Neural progenitor cell (in vitro differentiated cells): Measurements from ENCODE around the gene CBLC. TPM values are rescaled to one million over a fixed set of nuclear protein-coding genes. Genes with fewer than 3 reads are reported as not detected.

Source experiments
- DNase-seq: peaks from one replicate; pipeline ENCODE4 v3.0.0-alpha.2; 2016; ENCODE audit warnings: low spot score
- H2AFZ ChIP-seq: fragments of 200-600 bp; sonication (generic); replicated peaks from 2 replicates; pipeline ENCODE4 v1.6.1; 2016; ENCODE audit warnings: antibody characterized with exemption
- H3F3A ChIP-seq: fragments of 200-600 bp; sonication (generic); 2 replicates; pipeline ENCODE4 v1.6.1; 2016; ENCODE audit warnings: antibody characterized with exemption, low read depth
- H3K27ac ChIP-seq: fragments of 200-600 bp; sonication (generic); 2 replicates; pipeline ENCODE4 v1.5.1; 2016; ENCODE audit warnings: mild to moderate bottlenecking
- H3K27me3 ChIP-seq: fragments of 200-600 bp; sonication (generic); 2 replicates; pipeline ENCODE4 v1.6.1; 2016; ENCODE audit warnings: mild to moderate bottlenecking, moderate library complexity
- H3K36me3 ChIP-seq: fragments of 200-600 bp; sonication (generic); 2 replicates; pipeline ENCODE4 v1.5.1; 2016
- H3K4me1 ChIP-seq: fragments of 200-600 bp; sonication (generic); 2 replicates; pipeline ENCODE4 v1.6.1; 2016; ENCODE audit warnings: mixed run types
- H3K4me2 ChIP-seq: fragments of 200-600 bp; sonication (generic); 2 replicates; pipeline ENCODE4 v1.6.1; 2016
- H3K4me3 ChIP-seq: fragments of 200-600 bp; sonication (generic); 2 replicates; pipeline ENCODE4 v1.5.1; 2016
- H3K79me2 ChIP-seq: fragments of 200-600 bp; sonication (generic); 2 replicates; pipeline ENCODE4 v1.6.1; 2016; ENCODE audit warnings: low read depth
- H3K9ac ChIP-seq: fragments of 200-600 bp; sonication (generic); 2 replicates; pipeline ENCODE4 v1.6.1; 2016
- H3K9me3 ChIP-seq: fragments of 200-600 bp; sonication (generic); 2 replicates; pipeline ENCODE4 v1.5.1; 2016; ENCODE audit warnings: low read depth
- H4K20me1 ChIP-seq: fragments of 200-600 bp; sonication (generic); 2 replicates; pipeline ENCODE4 v1.6.1; 2016; ENCODE audit warnings: low read depth
- H3K27ac Mint-ChIP-seq: 3 replicates; pipeline ENCODE4 v1.8.0; 2021; ENCODE audit warnings: mixed read lengths
- H3K27me3 Mint-ChIP-seq: 2 replicates; pipeline ENCODE4 v1.8.0; 2022; ENCODE audit warnings: low read depth, mild to moderate bottlenecking, inconsistent platforms, moderate library complexity, mixed read lengths; ENCODE audit not compliant: insufficient read depth
- H3K36me3 Mint-ChIP-seq: 3 replicates; pipeline ENCODE4 v1.8.0; 2021; ENCODE audit warnings: mixed read lengths
- H3K4me1 Mint-ChIP-seq: 3 replicates; pipeline ENCODE4 v1.8.0; 2021; ENCODE audit warnings: mixed read lengths
- H3K4me3 Mint-ChIP-seq: 3 replicates; pipeline ENCODE4 v1.8.0; 2021; ENCODE audit warnings: mild to moderate bottlenecking, moderate library complexity, mixed read lengths
- H3K9me3 Mint-ChIP-seq: 3 replicates; pipeline ENCODE4 v1.8.0; 2020; ENCODE audit warnings: mixed read lengths
- CTCF ChIP-seq: fragments of 200-600 bp; sonication (generic); IDR thresholded peaks from 2 replicates; pipeline ENCODE4 v1.5.1; 2017; ENCODE audit warnings: antibody characterized with exemption, mild to moderate bottlenecking
- EZH2 ChIP-seq: fragments of 200-600 bp; sonication (generic); IDR thresholded peaks from 2 replicates; pipeline ENCODE4 v1.6.1; 2017; ENCODE audit warnings: antibody characterized with exemption, mild to moderate bottlenecking, moderate library complexity
- EZH2phosphoT487 ChIP-seq: fragments of 200-600 bp; sonication (generic); IDR thresholded peaks from 2 replicates; pipeline ENCODE4 v1.6.1; 2017; ENCODE audit warnings: antibody characterized with exemption
- total RNA-seq: library from RNA; depleted of rRNA; stranded (reverse); fragments of >200 nt; gene quantifications from 2 replicates; pipeline ENCODE4 v1.2.3, GENCODE V29; 2015; ENCODE audit warnings: low replicate concordance

Gene CBLC
- total RNA-seq, 1 donor from 2014 or later, result 1.5 TPM

DNA sequence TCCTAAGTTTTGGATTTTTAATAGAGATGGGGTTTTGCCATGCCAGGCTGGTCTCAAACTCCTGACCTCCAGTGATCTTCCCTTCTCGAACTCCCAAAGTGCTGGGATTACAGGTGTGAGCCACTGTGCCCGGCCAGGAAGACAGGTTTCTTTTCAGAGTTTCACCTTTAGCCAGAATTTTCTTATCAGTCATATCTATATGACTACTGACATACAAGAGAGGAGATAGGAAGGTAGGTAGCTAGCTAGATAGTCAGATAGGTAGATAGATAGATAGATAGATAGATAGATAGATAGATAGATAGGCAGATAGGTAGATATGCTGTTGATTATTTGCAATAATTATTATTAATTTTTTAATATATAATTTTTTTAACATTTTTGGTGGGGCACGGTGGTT, 7.6 kb downstream of the CBLC start:
- Histone ChIP-seq H4K20me1 (no peaks in the 10 kb centered on the region), H3K4me2 (no peak overlapping the region), H3K9me3 (no peaks in the 10 kb centered on the region), H3K4me1 (no peaks in the 10 kb centered on the region), H3F3A (no peaks in the 10 kb centered on the region), H3K4me3 (no peak overlapping the region), H3K79me2 (no peaks in the 10 kb centered on the region), H2AFZ (no peak overlapping the region), H3K27me3 (no peaks in the 10 kb centered on the region), H3K36me3 (no peaks in the 10 kb centered on the region), H3K27ac (no peak overlapping the region), H3K9ac (no peak overlapping the region)
- Mint-ChIP-seq H3K27ac (no peak overlapping the region), H3K9me3 (no peaks in the 10 kb centered on the region), H3K4me3 (no peak overlapping the region), H3K4me1 (peaks cover 6% of the 10 kb centered on the region), H3K36me3 (no peaks in the 10 kb centered on the region), H3K27me3 (peaks cover 2% of the 10 kb centered on the region)
- no peak for DNase-seq
- TF ChIP-seq CTCF (no peak), EZH2 (no peak), EZH2phosphoT487 (no peak)

DNA sequence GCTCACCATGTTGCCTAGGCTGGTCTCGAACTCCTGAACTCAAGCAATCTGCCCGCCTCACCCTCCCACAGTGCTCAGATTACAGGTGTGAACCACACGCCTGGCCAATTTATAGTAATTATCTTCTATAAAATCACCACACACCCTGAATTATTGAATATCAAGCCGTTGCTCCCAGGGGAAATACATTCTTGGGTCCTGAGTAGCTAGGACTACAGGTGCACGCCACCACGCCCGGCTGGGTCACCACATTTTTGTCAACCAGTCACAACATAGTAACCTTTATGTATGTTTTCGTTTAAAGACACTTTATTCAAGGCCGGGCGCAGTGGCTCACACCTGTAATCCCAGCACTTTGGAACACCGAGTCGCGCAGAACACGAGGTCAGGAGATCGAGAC, 8.3 kb downstream of the CBLC start:
- Mint-ChIP-seq H3K9me3 (no peaks in the 10 kb centered on the region), H3K4me1 (peaks cover 6% of the 10 kb centered on the region), H3K27ac (no peak overlapping the region), H3K4me3 (no peak overlapping the region), H3K36me3 (no peaks in the 10 kb centered on the region), H3K27me3 (peaks cover 2% of the 10 kb centered on the region)
- Histone ChIP-seq H3K79me2 (no peaks in the 10 kb centered on the region), H3K9ac (no peak overlapping the region), H3K4me1 (no peaks in the 10 kb centered on the region), H3K27me3 (no peaks in the 10 kb centered on the region), H3F3A (no peaks in the 10 kb centered on the region), H3K9me3 (no peaks in the 10 kb centered on the region), H4K20me1 (no peaks in the 10 kb centered on the region), H3K36me3 (no peaks in the 10 kb centered on the region), H2AFZ (no peak overlapping the region), H3K4me2 (no peak overlapping the region), H3K4me3 (no peak overlapping the region), H3K27ac (no peak overlapping the region)
- TF ChIP-seq CTCF (no peak), EZH2phosphoT487 (no peak), EZH2 (no peak)
- DNase-seq, result no peak

GRCh38 chr19:44788971-44789370, 11.3 kb downstream of the CBLC start:
- Mint-ChIP-seq H3K9me3 (no peaks in the 10 kb centered on the region), H3K27ac (no peak overlapping the region), H3K4me3 (no peak overlapping the region), H3K36me3 (no peaks in the 10 kb centered on the region), H3K27me3 (peaks cover 2% of the 10 kb centered on the region), H3K4me1 (peaks cover 10% of the 10 kb centered on the region)
- Histone ChIP-seq H3K27ac (no peak overlapping the region), H3K27me3 (no peaks in the 10 kb centered on the region), H2AFZ (no peak overlapping the region), H3K79me2 (no peaks in the 10 kb centered on the region), H3F3A (no peaks in the 10 kb centered on the region), H4K20me1 (no peaks in the 10 kb centered on the region), H3K4me1 (no peaks in the 10 kb centered on the region), H3K4me3 (no peak overlapping the region), H3K9ac (no peak overlapping the region), H3K9me3 (no peaks in the 10 kb centered on the region), H3K36me3 (no peaks in the 10 kb centered on the region), H3K4me2 (no peak overlapping the region)
- no peak for TF ChIP-seq CTCF
- no peak for TF ChIP-seq EZH2
- no peak for TF ChIP-seq EZH2phosphoT487
- DNase-seq, result no peak
